NCI-H1105 (cell line): ENCODE results near the gene SERAC1.
"Not testable (repeated sequence)": the region's sequence is repeated elsewhere in the genome, so short reads cannot be mapped to it uniquely, and the experiment has no call there.

Experiments used
- DNase-seq: peaks from one replicate; lab custom pipeline; 2025; lab: John Stamatoyannopoulos, UW

The SERAC1 gene

GRCh38 chr6:158174514-158174913 is 6.5 kb upstream of the SERAC1 start:
- no peak for DNase-seq

- no peak for DNase-seq
These were observed 6.0 kb upstream of the SERAC1 start for GRCh38 chr6:158174024-158174423.

GRCh38 chr6:158172001-158172400 is 3.9 kb upstream of the SERAC1 start:
- DNase-seq, result no peak

- no peak for DNase-seq
These were observed 2.6 kb upstream of the SERAC1 start for GRCh38 chr6:158170656-158171081.

GRCh38 chr6:158169634-158170033 is 1.6 kb upstream of the SERAC1 start:
- DNase-seq, result not testable (repeated sequence)

GRCh38 chr6:158165919-158166416 is 2.1 kb downstream of the SERAC1 start:
- no peak for DNase-seq

- DNase-seq, result no peak
These were observed 3.4 kb downstream of the SERAC1 start for GRCh38 chr6:158164579-158165170.

GRCh38 chr6:158161566-158162254 is 6.4 kb downstream of the SERAC1 start:
- DNase-seq, result no peak

- no peak for DNase-seq
These were observed 7.0 kb downstream of the SERAC1 start for GRCh38 chr6:158160932-158161539.

- no peak for DNase-seq
These were observed 9.3 kb downstream of the SERAC1 start for GRCh38 chr6:158158748-158159147.

GRCh38 chr6:158158123-158158522 is 9.9 kb downstream of the SERAC1 start:
- no peak for DNase-seq

GRCh38 chr6:158157064-158157764 is 10.8 kb downstream of the SERAC1 start:
- DNase-seq, result no peak

GRCh38 chr6:158154816-158155215 is 13.2 kb downstream of the SERAC1 start:
- DNase-seq, result no peak

GRCh38 chr6:158153576-158153975 is 14.5 kb downstream of the SERAC1 start:
- no peak for DNase-seq

- no peak for DNase-seq
These were observed 15.4 kb downstream of the SERAC1 start for GRCh38 chr6:158152659-158153058.

GRCh38 chr6:158152025-158152424 is 16.0 kb downstream of the SERAC1 start:
- not testable (repeated sequence) for DNase-seq

GRCh38 chr6:158150701-158151100 is 17.4 kb downstream of the SERAC1 start:
- no peak for DNase-seq

GRCh38 chr6:158149641-158150040 is 18.4 kb downstream of the SERAC1 start:
- DNase-seq, result no peak

- DNase-seq, result no peak
These were observed 24.4 kb downstream of the SERAC1 start for GRCh38 chr6:158143700-158144099.

- no peak for DNase-seq
These were observed 25.3 kb downstream of the SERAC1 start for GRCh38 chr6:158142789-158143188.

GRCh38 chr6:158131926-158132325 is 36.1 kb downstream of the SERAC1 start:
- peak; percentile 56 for DNase-seq

GRCh38 chr6:158125271-158125670 is 42.8 kb downstream of the SERAC1 start:
- no peak for DNase-seq

- DNase-seq, result no peak
These were observed 43.8 kb downstream of the SERAC1 start for GRCh38 chr6:158124288-158124687.
